ENCODE results near the gene EMP2.

Gene EMP2

GRCh38 chr16:10579575-10579964 is 828 bp downstream of the EMP2 start:
- Histone ChIP-seq H4K20me1 (ENCODE audit: insufficient read depth, low read length) (no peaks in the 10 kb centered on the region), H3K36me3 (ENCODE audit: insufficient read depth, low read length) (no peaks in the 10 kb centered on the region), H3K27ac (ENCODE audit: low read depth, low read length, poor library complexity, severe bottlenecking) (no peak overlapping the region), H3K79me2 (ENCODE audit: insufficient read depth, low read length) (no peaks in the 10 kb centered on the region), H3F3A (ENCODE audit: insufficient read depth, low read length) (no peaks in the 10 kb centered on the region), H3K4me3 (ENCODE audit: low read depth, low read length, poor library complexity, severe bottlenecking) (no peak overlapping the region), H3K9me2 (ENCODE audit: low read depth, low read length) (no peaks in the 10 kb centered on the region), H3K4me2 (ENCODE audit: low read length) (no peak overlapping the region), H3K27me3 (ENCODE audit: insufficient read depth, low read length) (peaks cover 4% of the 10 kb centered on the region; the same call in 1 of the 2 replicates), H3K4me1 (ENCODE audit: insufficient read depth, low read length, severe bottlenecking) (no peaks in the 10 kb centered on the region), H3K9me3 (ENCODE audit: low read length) (no peaks in the 10 kb centered on the region), H2AFZ (ENCODE audit: low read length) (no peak overlapping the region), H3K9ac (ENCODE audit: low read length) (no peak overlapping the region)
- TF ChIP-seq EZH2 (IDR thresholded peaks at IDR 0.05; ENCODE audit: borderline replicate concordance, low read length) (no peak), CTCF (IDR thresholded peaks at IDR 0.05; ENCODE audit: low read length) (no peak)

GRCh38 chr16:10578474-10579316 is 1.7 kb downstream of the EMP2 start:
- H3K79me2 ChIP-seq (ENCODE audit: insufficient read depth, low read length) = no peaks in the 10 kb centered on the region
- no peaks in the 10 kb centered on the region for H3K9me2 ChIP-seq (ENCODE audit: low read depth, low read length)
- no peak overlapping the region for H3K9ac ChIP-seq (ENCODE audit: low read length)
- no peak overlapping the region for H3K27ac ChIP-seq (ENCODE audit: low read depth, low read length, poor library complexity, severe bottlenecking)
- no peak overlapping the region for H2AFZ ChIP-seq (ENCODE audit: low read length)
- no peaks in the 10 kb centered on the region for H3K4me1 ChIP-seq (ENCODE audit: insufficient read depth, low read length, severe bottlenecking)
- no peaks in the 10 kb centered on the region for H3K36me3 ChIP-seq (ENCODE audit: insufficient read depth, low read length)
- H3K9me3 ChIP-seq (ENCODE audit: low read length) = no peaks in the 10 kb centered on the region
- peaks cover 4% of the 10 kb centered on the region; the same call in 1 of the 2 replicates for H3K27me3 ChIP-seq (ENCODE audit: insufficient read depth, low read length)
- TF ChIP-seq CTCF (IDR thresholded peaks at IDR 0.05; ENCODE audit: low read length) (no peak), EZH2 (IDR thresholded peaks at IDR 0.05; ENCODE audit: borderline replicate concordance, low read length) (no peak)
- H3K4me2 ChIP-seq (ENCODE audit: low read length) = no peak overlapping the region
- no peaks in the 10 kb centered on the region for H3F3A ChIP-seq (ENCODE audit: insufficient read depth, low read length)
- no peak overlapping the region for H3K4me3 ChIP-seq (ENCODE audit: low read depth, low read length, poor library complexity, severe bottlenecking)
- no peaks in the 10 kb centered on the region for H4K20me1 ChIP-seq (ENCODE audit: insufficient read depth, low read length)

- H3K4me3 ChIP-seq (ENCODE audit: low read depth, low read length, poor library complexity, severe bottlenecking) = no peak overlapping the region
- H3K9ac ChIP-seq (ENCODE audit: low read length) = no peak overlapping the region
- no peaks in the 10 kb centered on the region for H3K9me3 ChIP-seq (ENCODE audit: low read length)
- no peaks in the 10 kb centered on the region for H3K4me1 ChIP-seq (ENCODE audit: insufficient read depth, low read length, severe bottlenecking)
- H3K4me2 ChIP-seq (ENCODE audit: low read length) = no peak overlapping the region
- no peaks in the 10 kb centered on the region for H3K79me2 ChIP-seq (ENCODE audit: insufficient read depth, low read length)
- H3K9me2 ChIP-seq (ENCODE audit: low read depth, low read length) = no peaks in the 10 kb centered on the region
- peaks cover 4% of the 10 kb centered on the region; the same call in 1 of the 2 replicates for H3K27me3 ChIP-seq (ENCODE audit: insufficient read depth, low read length)
- no peak overlapping the region for H2AFZ ChIP-seq (ENCODE audit: low read length)
- H3K27ac ChIP-seq (ENCODE audit: low read depth, low read length, poor library complexity, severe bottlenecking) = no peak overlapping the region
- no peaks in the 10 kb centered on the region for H4K20me1 ChIP-seq (ENCODE audit: insufficient read depth, low read length)
- H3K36me3 ChIP-seq (ENCODE audit: insufficient read depth, low read length) = no peaks in the 10 kb centered on the region
- no peak for TF ChIP-seq EZH2 (IDR thresholded peaks at IDR 0.05; ENCODE audit: borderline replicate concordance, low read length)
- TF ChIP-seq CTCF (IDR thresholded peaks at IDR 0.05; ENCODE audit: low read length) = no peak
- no peaks in the 10 kb centered on the region for H3F3A ChIP-seq (ENCODE audit: insufficient read depth, low read length)
Measured at GRCh38 chr16:10577305-10578202, 2.8 kb downstream of the EMP2 start.

Data from OCI-LY1 (cell line).